HG03060 (cell line): ENCODE measurements around the gene GALNT2.

Experiments used
- ATAC-seq: cut with Tn5 transposase; IDR thresholded peaks from one replicate; pipeline ENCODE4 v1.9.1; 2021; ENCODE audit warnings: low read depth, moderate number of reproducible peaks; ENCODE audit not compliant: unreplicated experiment

Gene GALNT2

GRCh38 chr1:230125640-230126528 lies 58.8 kb downstream of the GALNT2 start:
- ATAC-seq = no peak

- no peak for ATAC-seq
Observed at GRCh38 chr1:230126529-230127104, 59.6 kb downstream of the GALNT2 start.

GRCh38 chr1:230127105-230128054 lies 60.3 kb downstream of the GALNT2 start:
- no peak for ATAC-seq

- no peak for ATAC-seq
Observed at GRCh38 chr1:230128569-230129285, 61.7 kb downstream of the GALNT2 start.

- no peak for ATAC-seq
Observed at GRCh38 chr1:230129341-230129740, 62.3 kb downstream of the GALNT2 start.

- no peak for ATAC-seq
Observed at GRCh38 chr1:230130172-230130944, 63.3 kb downstream of the GALNT2 start.

GRCh38 chr1:230131457-230131856 lies 64.4 kb downstream of the GALNT2 start:
- ATAC-seq = no peak

- no peak for ATAC-seq
Observed at GRCh38 chr1:230132758-230133157, 65.7 kb downstream of the GALNT2 start.

- no peak for ATAC-seq
Observed at GRCh38 chr1:230135726-230136125, 68.7 kb downstream of the GALNT2 start.

GRCh38 chr1:230136453-230137336 lies 69.7 kb downstream of the GALNT2 start:
- ATAC-seq = no peak

- no peak for ATAC-seq
Observed at GRCh38 chr1:230137337-230137815, 70.3 kb downstream of the GALNT2 start.

- ATAC-seq = no peak
Observed at GRCh38 chr1:230138561-230139239, 71.7 kb downstream of the GALNT2 start.

GRCh38 chr1:230139315-230139714 lies 72.3 kb downstream of the GALNT2 start:
- no peak for ATAC-seq

GRCh38 chr1:230139741-230140140 lies 72.7 kb downstream of the GALNT2 start:
- no peak for ATAC-seq

GRCh38 chr1:230140221-230141020 lies 73.4 kb downstream of the GALNT2 start:
- no peak for ATAC-seq

- ATAC-seq = no peak
Observed at GRCh38 chr1:230141021-230141648, 74.1 kb downstream of the GALNT2 start.
